ENCODE data around the gene JUN. TPM values are rescaled to one million over a fixed set of nuclear protein-coding genes. Genes with fewer than 3 reads are reported as not detected.
A peak's percentile ranks its signal among the peaks of the same experiment; 100 is the strongest.

JUN gene
- polyA plus RNA-seq, 1 experiment = 23.4 TPM

- H3K36me3 ChIP-seq (ENCODE audit: control insufficient read depth, insufficient read depth, low read length) = peaks cover 5% of the 10 kb centered on the region
- ChIA-PET CTCF (interaction anchor here (1.2 to 4.5 kb wide), 4 partner anchors 12 to 979 kb away, joined by 4 to 25 read pairs (median 8); no protein-coding TSS in a partner anchor), POLR2A (interaction anchor here (0.8 kb wide), 1 partner anchor 262 kb away, joined by 4 read pairs; no protein-coding TSS in a partner anchor)
- no peak for DNase-seq (ENCODE audit: low read depth)
- no peak for TF ChIP-seq CTCF (IDR thresholded peaks at IDR 0.05; ENCODE audit: insufficient read depth, low read depth, low read length)
- H3K4me3 ChIP-seq (ENCODE audit: low read depth, low read length) = peak overlapping the region; percentile 82; the same call in 1 of the 2 replicates
- no peaks in the 10 kb centered on the region for H3K27me3 ChIP-seq (ENCODE audit: control insufficient read depth, insufficient read depth, low read length)
Measured at GRCh38 chr1:58780411-58780810, 3.4 kb downstream of the JUN start.

- POLR2A ChIA-PET = interaction anchor here (0.8 kb wide), 1 partner anchor 262 kb away, joined by 4 read pairs; no protein-coding TSS in a partner anchor
- DNase-seq (ENCODE audit: low read depth) = no peak
- CTCF ChIA-PET = interaction anchor here (1.2 to 4.5 kb wide), 6 partner anchors 11 to 979 kb away, joined by 4 to 25 read pairs (median 6); no protein-coding TSS in a partner anchor
- Histone ChIP-seq H3K4me3 (ENCODE audit: low read depth, low read length) (no peak overlapping the region; the same call in 1 of the 2 replicates), H3K27me3 (ENCODE audit: control insufficient read depth, insufficient read depth, low read length) (no peaks in the 10 kb centered on the region), H3K36me3 (ENCODE audit: control insufficient read depth, insufficient read depth, low read length) (peaks cover 5% of the 10 kb centered on the region)
- TF ChIP-seq CTCF (IDR thresholded peaks at IDR 0.05; ENCODE audit: insufficient read depth, low read depth, low read length) = no peak
Measured at GRCh38 chr1:58779801-58780382, 4.0 kb downstream of the JUN start.

GRCh38 chr1:58779059-58779754, 4.6 kb downstream of the JUN start:
- POLR2A ChIA-PET = no interaction called here
- no peak for TF ChIP-seq CTCF (IDR thresholded peaks at IDR 0.05; ENCODE audit: insufficient read depth, low read depth, low read length)
- no peaks in the 10 kb centered on the region for H3K27me3 ChIP-seq (ENCODE audit: control insufficient read depth, insufficient read depth, low read length)
- no peak for DNase-seq (ENCODE audit: low read depth)
- H3K4me3 ChIP-seq (ENCODE audit: low read depth, low read length) = no peak overlapping the region
- H3K36me3 ChIP-seq (ENCODE audit: control insufficient read depth, insufficient read depth, low read length) = peaks cover 5% of the 10 kb centered on the region
- CTCF ChIA-PET = interaction anchor here (1.3 to 4.5 kb wide), 5 partner anchors 10 to 264 kb away, joined by 3 to 25 read pairs (median 4); no protein-coding TSS in a partner anchor

- ChIA-PET CTCF (interaction anchor here (1.2 to 4.5 kb wide), 6 partner anchors 10 to 263 kb away, joined by 3 to 25 read pairs (median 4); no protein-coding TSS in a partner anchor), POLR2A (no interaction called here)
- Histone ChIP-seq H3K36me3 (ENCODE audit: control insufficient read depth, insufficient read depth, low read length) (peaks cover 5% of the 10 kb centered on the region), H3K27me3 (ENCODE audit: control insufficient read depth, insufficient read depth, low read length) (no peaks in the 10 kb centered on the region), H3K4me3 (ENCODE audit: low read depth, low read length) (no peak overlapping the region)
- DNase-seq (ENCODE audit: low read depth) = no peak
- TF ChIP-seq CTCF (IDR thresholded peaks at IDR 0.05; ENCODE audit: insufficient read depth, low read depth, low read length) = no peak
Measured at GRCh38 chr1:58778385-58779000, 5.4 kb downstream of the JUN start.

GRCh38 chr1:58774027-58774426, 9.8 kb downstream of the JUN start:
- ChIA-PET POLR2A (no interaction called here), CTCF (interaction anchor here (1.0 to 1.9 kb wide), 3 partner anchors 21 to 925 kb away, joined by 4 to 14 read pairs (median 6); no protein-coding TSS in a partner anchor)
- DNase-seq (ENCODE audit: low read depth) = no peak
- Histone ChIP-seq H3K4me3 (ENCODE audit: low read depth, low read length) (no peak overlapping the region), H3K27me3 (ENCODE audit: control insufficient read depth, insufficient read depth, low read length) (no peaks in the 10 kb centered on the region), H3K36me3 (ENCODE audit: control insufficient read depth, insufficient read depth, low read length) (no peaks in the 10 kb centered on the region)
- TF ChIP-seq CTCF (IDR thresholded peaks at IDR 0.05; ENCODE audit: insufficient read depth, low read depth, low read length) = no peak
